RWPE2 (cell line): ENCODE results near the gene ABI2.

ENCODE experiments used
- ATAC-seq: fragments of 200-7000 bp; cut with Tn5 transposase; 3 replicates; pipeline ENCODE4 v1.9.1; 2021; ENCODE audit warnings: low read depth
- DNase-seq: peaks from one replicate; pipeline ENCODE4 v3.0.0-alpha.2; 2020; ENCODE audit warnings: low spot score
- H3K27ac ChIP-seq: fragments of 450-650 bp; 2 replicates; pipeline ENCODE4 v1.5.1; 2017; ENCODE audit warnings: mild to moderate bottlenecking; ENCODE audit not compliant: poor library complexity, severe bottlenecking
- H3K27me3 ChIP-seq: fragments of 250-450 bp; sonication (Bioruptor Pico); 2 replicates; pipeline ENCODE4 v1.5.1; 2021; ENCODE audit warnings: mild to moderate bottlenecking, moderate library complexity; ENCODE audit not compliant: insufficient read depth, poor library complexity, severe bottlenecking
- H3K36me3 ChIP-seq: fragments of 250-450 bp; sonication (Bioruptor Pico); 2 replicates; pipeline ENCODE4 v1.5.1; 2020; ENCODE audit warnings: low read depth, mild to moderate bottlenecking, moderate library complexity
- H3K4me1 ChIP-seq: fragments of 250-450 bp; sonication (Bioruptor Pico); 2 replicates; pipeline ENCODE4 v1.5.1; 2021; ENCODE audit warnings: mild to moderate bottlenecking, moderate library complexity; ENCODE audit not compliant: insufficient read depth, poor library complexity, severe bottlenecking
- H3K4me3 ChIP-seq: fragments of 250-450 bp; sonication (Bioruptor Pico); 2 replicates; pipeline ENCODE4 v1.5.1; 2021; ENCODE audit warnings: mild to moderate bottlenecking, moderate library complexity; ENCODE audit not compliant: severe bottlenecking
- H3K9me3 ChIP-seq: fragments of 250-450 bp; sonication (Bioruptor Pico); 2 replicates; pipeline ENCODE4 v1.5.1; 2021; ENCODE audit warnings: mild to moderate bottlenecking, moderate library complexity; ENCODE audit not compliant: severe bottlenecking
- CTCF ChIP-seq: fragments of 450-650 bp; IDR thresholded peaks from one replicate; pipeline ENCODE4 v1.5.1; 2017; ENCODE audit warnings: mild to moderate bottlenecking, moderate library complexity; ENCODE audit not compliant: poor library complexity, severe bottlenecking

Gene ABI2

DNA sequence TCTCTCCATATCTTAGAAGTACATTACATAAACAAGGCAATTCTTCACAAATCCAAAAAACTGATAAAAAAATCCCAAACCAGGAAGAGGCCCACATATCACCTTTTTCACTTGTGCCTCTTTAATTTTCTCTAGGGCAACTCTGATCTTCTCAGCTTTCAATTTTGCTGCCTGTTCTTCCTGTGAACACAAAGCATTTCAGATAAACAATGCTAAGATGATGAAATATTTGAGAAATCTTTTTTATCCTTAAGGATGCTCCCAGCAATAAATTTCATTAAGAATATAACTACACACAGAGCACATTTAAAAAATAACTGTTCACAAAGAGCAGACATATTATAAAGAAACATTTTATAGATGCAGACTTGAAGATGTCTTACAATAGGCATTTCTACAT, 133.6 kb downstream of the ABI2 start:
- Histone ChIP-seq H3K9me3 (no peaks in the 10 kb centered on the region), H3K4me3 (no peak overlapping the region), H3K27me3 (no peaks in the 10 kb centered on the region), H3K27ac (no peak overlapping the region), H3K36me3 (peaks cover 60% of the 10 kb centered on the region), H3K4me1 (no peaks in the 10 kb centered on the region)
- ATAC-seq (no peak), DNase-seq (no peak)
- no peak for TF ChIP-seq CTCF

- DNase-seq: no peak
- Histone ChIP-seq H3K36me3 (peaks cover 54% of the 10 kb centered on the region), H3K27me3 (no peaks in the 10 kb centered on the region), H3K4me1 (no peaks in the 10 kb centered on the region), H3K27ac (no peak overlapping the region), H3K9me3 (no peaks in the 10 kb centered on the region), H3K4me3 (no peak overlapping the region)
- no peak for TF ChIP-seq CTCF
- no peak for ATAC-seq
Observed at GRCh38 chr2:203462308-203462707, 134.1 kb downstream of the ABI2 start.

DNA sequence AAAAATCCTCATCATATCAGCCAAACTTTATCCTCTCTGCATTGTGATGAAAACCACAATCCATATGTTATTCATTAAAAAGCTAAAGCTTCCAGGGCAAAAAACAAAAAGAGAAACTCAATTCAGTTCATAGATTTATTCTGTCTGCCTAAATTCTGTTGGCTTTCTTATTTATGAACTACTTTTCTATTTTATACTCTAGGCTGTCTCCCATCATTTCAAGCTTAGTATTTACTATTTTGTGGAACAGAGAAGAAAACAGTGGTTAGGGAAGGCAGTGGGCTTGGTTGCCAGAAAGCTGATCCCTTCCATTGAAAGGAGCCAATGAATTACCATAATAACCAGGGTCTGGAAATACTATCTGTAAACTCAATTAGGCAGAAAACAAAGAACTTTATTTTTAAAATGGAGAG, 135.1 kb downstream of the ABI2 start:
- H3K27ac ChIP-seq: no peak overlapping the region
- peaks cover 2% of the 10 kb centered on the region for H3K9me3 ChIP-seq
- peaks cover 44% of the 10 kb centered on the region for H3K36me3 ChIP-seq
- H3K27me3 ChIP-seq: no peaks in the 10 kb centered on the region
- H3K4me1 ChIP-seq: no peaks in the 10 kb centered on the region
- no peak for TF ChIP-seq CTCF
- H3K4me3 ChIP-seq: no peak overlapping the region
- ATAC-seq: no peak
- no peak for DNase-seq

DNA sequence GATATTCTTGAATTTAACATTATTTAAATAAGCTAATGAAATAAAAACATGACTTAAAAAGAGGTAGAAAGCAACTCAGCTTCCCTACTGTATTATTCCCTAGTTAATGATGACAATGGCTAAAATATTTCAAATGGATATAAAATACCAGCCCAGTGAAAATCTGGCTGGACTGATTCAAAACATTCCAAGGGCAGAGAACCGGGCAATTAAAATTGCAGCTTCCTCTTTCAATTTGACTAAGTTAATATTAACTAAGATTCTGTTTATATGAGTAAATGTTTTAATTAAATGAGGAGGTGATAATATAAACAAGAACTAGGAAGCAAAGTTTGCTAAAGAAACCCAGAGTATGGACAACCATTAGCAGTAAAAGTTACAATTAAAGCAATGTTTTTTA, 141.4 kb downstream of the ABI2 start:
- no peak for ATAC-seq
- no peak for TF ChIP-seq CTCF

GRCh38 chr2:203470371-203470770, 142.2 kb downstream of the ABI2 start:
- Histone ChIP-seq H3K4me3 (no peak overlapping the region), H3K27ac (no peak overlapping the region), H3K9me3 (peaks cover 2% of the 10 kb centered on the region), H3K4me1 (no peaks in the 10 kb centered on the region), H3K36me3 (peaks cover 11% of the 10 kb centered on the region), H3K27me3 (no peaks in the 10 kb centered on the region)
- no peak for TF ChIP-seq CTCF
- no peak for ATAC-seq
- DNase-seq: no peak

More for the DNA sequence above, 141.4 kb downstream of the ABI2 start:
- H3K4me1 ChIP-seq: no peaks in the 10 kb centered on the region
- H3K36me3 ChIP-seq: 0 out of 2 replicates have a peak, but pooled peaks cover 9% of the 10 kb centered on the region
- H3K9me3 ChIP-seq: peaks cover 2% of the 10 kb centered on the region
- H3K27ac ChIP-seq: no peak overlapping the region
- H3K4me3 ChIP-seq: no peak overlapping the region
- no peak for DNase-seq
- no peaks in the 10 kb centered on the region for H3K27me3 ChIP-seq
